Measurements from ENCODE around the gene ICE2.
A peak's percentile ranks its signal among the peaks of the same experiment; 100 is the strongest.

The ICE2 gene

DNA sequence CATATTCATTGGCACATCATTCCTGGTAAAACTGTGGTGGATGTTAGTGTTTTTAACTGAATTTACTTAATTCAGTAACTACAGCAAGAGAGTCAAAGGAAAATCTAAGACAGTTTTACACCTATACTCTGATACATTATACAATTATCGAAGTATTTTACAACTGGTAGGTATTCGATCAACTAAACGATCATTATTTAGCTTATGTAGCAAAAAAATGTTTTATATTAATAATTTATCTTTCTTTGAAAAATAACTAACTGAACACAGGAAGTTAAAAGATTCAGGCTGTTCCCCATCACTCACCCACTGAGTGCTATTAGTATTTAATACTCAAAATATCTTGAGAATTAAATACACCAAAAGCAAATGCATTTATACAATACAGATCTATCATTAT lies 21.0 kb downstream of the ICE2 start:
- in situ Hi-C loops (cut with HindIII; ENCODE audit: low pct_unique_long_range_greater_than_20kb, low sequenced_read_pairs): no loop called here
- no peak for DNase-seq (ENCODE audit: low read depth in 1 of 2, low spot score in 1 of 2)
- no peak for TF ChIP-seq JUND (IDR thresholded peaks at IDR 0.05; ENCODE audit: low read depth)

DNA sequence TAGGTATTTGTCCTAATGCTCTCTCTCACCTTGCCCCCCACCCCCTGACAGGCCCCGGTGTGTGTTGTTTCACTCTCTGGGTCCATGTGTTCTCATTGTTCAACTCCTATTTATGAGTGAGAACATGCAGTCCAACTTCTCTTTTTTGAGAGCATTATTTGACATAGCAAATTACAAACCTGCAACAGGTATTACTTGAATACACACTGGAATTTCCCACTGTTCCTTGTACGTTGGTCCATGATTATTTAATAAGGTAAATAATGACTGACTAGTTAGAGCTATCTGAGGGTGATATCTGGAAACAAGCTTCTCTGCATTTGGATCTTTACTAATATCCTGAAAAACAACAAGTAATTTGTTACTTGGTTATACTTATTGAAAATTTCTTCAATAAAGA lies 24.1 kb downstream of the ICE2 start:
- TF ChIP-seq JUND (IDR thresholded peaks at IDR 0.05; ENCODE audit: low read depth): no peak
- in situ Hi-C loops (cut with HindIII; ENCODE audit: low pct_unique_long_range_greater_than_20kb, low sequenced_read_pairs): no loop called here
- no peak for DNase-seq (ENCODE audit: low read depth in 1 of 2, low spot score in 1 of 2)

DNA sequence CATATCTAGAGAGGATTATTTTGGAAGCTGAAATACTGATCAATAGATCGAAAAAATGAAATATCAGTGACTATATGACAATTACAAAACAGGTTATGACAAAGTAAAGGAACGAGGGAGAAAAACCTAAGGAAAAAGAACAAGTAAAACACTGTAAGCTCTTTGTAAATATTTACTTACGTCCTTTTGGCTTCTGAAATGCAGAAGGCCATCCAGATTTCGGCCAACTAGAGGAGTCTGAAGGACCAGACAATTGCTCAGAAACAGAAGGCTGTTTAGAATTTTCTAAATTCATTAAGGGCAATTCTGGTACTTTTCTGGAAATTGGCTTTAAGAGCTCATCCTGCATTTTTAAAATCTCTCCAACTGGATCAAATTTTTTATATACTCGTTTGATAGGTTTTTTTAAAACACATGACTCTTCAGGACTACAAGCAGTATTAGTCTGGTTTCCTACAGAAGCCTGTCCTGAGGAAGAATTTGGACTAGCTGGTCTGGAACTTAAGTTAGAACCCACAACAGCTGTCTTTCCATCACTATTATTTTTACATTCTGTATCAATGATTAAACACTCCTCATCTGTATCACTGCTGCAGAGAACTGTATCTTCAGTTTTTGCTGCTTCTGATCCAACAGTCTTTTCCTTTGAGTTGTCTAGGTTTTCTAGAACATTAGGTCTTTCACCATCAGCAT lies 30.1 kb downstream of the ICE2 start:
- in situ Hi-C loops (cut with HindIII; ENCODE audit: low pct_unique_long_range_greater_than_20kb, low sequenced_read_pairs): no loop called here
- no peak for TF ChIP-seq JUND (IDR thresholded peaks at IDR 0.05; ENCODE audit: low read depth)
- peak in 1 of 2 experiments; percentile 14 for DNase-seq (ENCODE audit: low read depth in 1 of 2, low spot score in 1 of 2)

DNA sequence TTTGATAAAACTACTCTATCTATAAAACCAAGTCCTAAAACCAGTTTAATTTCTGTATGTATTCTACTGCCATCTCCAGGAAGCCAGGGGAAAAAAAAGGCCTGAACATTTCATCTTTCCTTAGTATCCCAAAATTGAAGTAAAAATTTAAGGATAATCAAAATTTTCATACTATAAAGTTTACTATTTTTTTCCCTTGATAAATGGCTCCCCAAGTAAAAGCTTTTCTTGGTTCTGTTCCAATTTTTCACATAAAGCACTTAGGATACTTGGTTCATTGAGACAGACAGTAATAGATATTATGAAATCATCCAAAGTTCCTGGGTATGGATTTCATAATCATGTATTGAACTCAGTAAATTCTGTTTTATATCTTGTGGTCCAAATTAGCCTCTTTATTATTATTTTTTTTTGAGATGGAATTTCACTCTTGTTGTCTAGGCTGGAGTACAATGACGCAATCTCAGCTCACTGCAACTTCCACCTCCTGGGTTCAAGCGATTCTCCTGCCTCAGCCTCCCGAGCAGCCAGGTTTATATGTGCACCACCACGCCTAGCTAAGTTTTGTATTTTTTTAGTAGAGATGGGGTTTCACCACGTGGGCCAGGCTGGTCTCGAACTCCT lies 34.5 kb downstream of the ICE2 start:
- peak in 1 of 2 experiments; percentile 36 for DNase-seq (ENCODE audit: low read depth in 1 of 2, low spot score in 1 of 2)
- in situ Hi-C loops (cut with HindIII; ENCODE audit: low pct_unique_long_range_greater_than_20kb, low sequenced_read_pairs): no loop called here
- TF ChIP-seq JUND (IDR thresholded peaks at IDR 0.05; ENCODE audit: low read depth): no peak

DNA sequence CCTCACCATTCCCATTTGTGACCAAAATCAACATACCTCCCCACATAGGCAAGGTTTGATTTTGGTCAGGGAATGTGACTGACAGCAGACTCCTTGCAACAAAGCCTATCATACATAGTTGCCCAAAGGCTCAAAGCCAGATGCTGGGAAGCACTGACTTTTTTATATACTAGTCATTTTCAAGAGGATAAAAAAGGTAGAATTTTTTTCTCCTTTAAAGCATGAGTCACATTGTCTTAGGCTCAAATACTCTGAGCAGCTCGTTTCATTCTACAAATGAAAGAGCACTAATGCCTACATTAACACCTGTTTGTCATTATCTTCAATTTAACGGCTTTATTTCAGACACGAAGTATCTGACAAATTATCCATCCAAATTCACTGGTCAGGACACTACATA lies 36.2 kb downstream of the ICE2 start:
- in situ Hi-C loops (cut with HindIII; ENCODE audit: low pct_unique_long_range_greater_than_20kb, low sequenced_read_pairs): no loop called here
- DNase-seq (ENCODE audit: low read depth in 1 of 2, low spot score in 1 of 2): no peak
- TF ChIP-seq JUND (IDR thresholded peaks at IDR 0.05; ENCODE audit: low read depth): no peak

DNA sequence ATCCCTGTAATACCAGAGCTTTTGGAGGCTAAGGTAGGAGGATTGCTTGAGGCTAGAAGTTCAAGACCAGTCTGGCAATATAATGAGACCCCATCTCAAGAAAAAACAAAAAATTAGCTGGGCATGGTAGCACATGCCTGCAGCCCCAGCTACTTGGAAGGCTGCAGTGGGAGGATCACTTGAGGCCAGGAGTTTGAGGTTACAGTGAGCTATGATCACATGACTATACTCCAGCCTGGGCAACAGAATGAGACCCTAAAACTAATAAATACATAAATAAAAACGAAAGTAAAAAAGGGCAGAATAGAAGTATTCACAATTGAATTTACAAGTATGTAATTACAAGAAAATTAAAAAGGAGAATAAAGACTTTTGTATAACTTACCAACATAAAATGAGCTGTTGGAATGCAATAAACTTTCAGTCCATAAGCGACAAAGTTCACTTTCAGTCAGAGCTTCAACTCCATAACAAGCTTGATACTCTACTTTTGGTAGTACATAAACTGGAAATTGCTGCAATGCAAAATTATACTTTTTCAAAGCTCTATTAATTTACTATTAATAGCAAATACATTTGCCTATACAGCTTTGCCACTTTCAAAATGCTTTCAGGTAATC lies 36.8 kb downstream of the ICE2 start:
- no peak for TF ChIP-seq JUND (IDR thresholded peaks at IDR 0.05; ENCODE audit: low read depth)
- DNase-seq (ENCODE audit: low read depth in 1 of 2, low spot score in 1 of 2): no peak
- in situ Hi-C loops (cut with HindIII; ENCODE audit: low pct_unique_long_range_greater_than_20kb, low sequenced_read_pairs): no loop called here

DNA sequence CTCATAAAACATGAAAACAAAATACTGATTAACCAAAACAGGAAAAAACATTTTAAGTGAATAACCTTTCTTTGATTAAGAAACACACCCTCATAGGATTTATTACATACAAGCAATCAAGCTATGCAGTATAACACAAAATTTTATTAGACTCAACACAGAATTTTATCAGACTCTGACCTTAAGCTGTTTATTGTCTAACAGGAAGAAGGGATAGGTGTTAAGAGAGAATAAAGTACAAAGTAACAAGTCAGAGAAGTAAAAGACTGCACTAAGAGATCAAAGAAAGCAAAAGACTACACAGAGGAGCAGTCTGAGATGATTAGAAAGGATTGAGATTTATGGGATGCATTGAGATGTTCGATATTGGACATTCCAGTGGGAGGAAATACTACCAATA lies 37.6 kb downstream of the ICE2 start:
- no peak for TF ChIP-seq JUND (IDR thresholded peaks at IDR 0.05; ENCODE audit: low read depth)
- DNase-seq (ENCODE audit: low read depth in 1 of 2, low spot score in 1 of 2): no peak
- in situ Hi-C loops (cut with HindIII; ENCODE audit: low pct_unique_long_range_greater_than_20kb, low sequenced_read_pairs): no loop called here

DNA sequence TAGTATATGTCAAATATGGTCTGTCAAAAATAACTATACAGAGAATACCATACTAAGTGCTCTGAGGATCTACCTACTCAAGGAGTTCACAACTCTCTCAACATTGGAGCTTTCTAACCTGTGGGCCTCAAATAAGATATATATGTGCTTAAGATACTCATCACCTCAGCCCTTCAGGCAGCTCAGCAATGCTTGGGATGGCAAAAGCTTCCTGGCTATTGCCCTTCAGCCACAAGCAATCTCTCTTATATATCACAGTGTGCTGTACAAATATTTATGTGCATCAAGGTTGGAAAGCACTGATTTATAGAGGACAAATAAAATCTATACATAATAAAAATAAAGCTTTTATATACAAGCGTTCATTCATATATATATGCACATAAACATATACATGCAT lies 40.3 kb downstream of the ICE2 start:
- peak; percentile 52; the same call in 1 of the 2 replicates for TF ChIP-seq JUND (IDR thresholded peaks at IDR 0.05; ENCODE audit: low read depth)
- in situ Hi-C loops (cut with HindIII; ENCODE audit: low pct_unique_long_range_greater_than_20kb, low sequenced_read_pairs): no loop called here
- peak; percentile 11 to 58 for DNase-seq (ENCODE audit: low read depth in 1 of 2, low spot score in 1 of 2)

DNA sequence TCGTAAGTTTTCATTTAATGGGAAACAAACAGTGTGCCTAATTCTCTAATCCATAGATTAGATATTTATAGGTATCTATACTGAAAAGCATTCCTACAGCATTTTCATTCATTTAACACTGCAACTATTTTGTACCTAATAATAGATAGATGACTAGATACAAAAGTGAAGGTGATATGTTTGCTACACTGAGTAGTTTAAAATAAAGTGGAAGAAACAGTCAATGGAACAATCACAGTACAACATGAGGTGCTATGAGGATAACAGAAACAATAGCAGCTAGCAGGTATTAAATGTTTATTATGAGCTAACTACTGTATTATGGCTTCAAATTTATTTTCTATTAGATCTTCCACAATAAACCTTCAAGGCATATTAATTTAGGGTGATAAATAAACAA lies 50.0 kb downstream of the ICE2 start:
- no peak for DNase-seq (ENCODE audit: low read depth in 1 of 2, low spot score in 1 of 2)
- no peak for TF ChIP-seq JUND (IDR thresholded peaks at IDR 0.05; ENCODE audit: low read depth)
- in situ Hi-C loops (cut with HindIII; ENCODE audit: low pct_unique_long_range_greater_than_20kb, low sequenced_read_pairs): no loop called here

DNA sequence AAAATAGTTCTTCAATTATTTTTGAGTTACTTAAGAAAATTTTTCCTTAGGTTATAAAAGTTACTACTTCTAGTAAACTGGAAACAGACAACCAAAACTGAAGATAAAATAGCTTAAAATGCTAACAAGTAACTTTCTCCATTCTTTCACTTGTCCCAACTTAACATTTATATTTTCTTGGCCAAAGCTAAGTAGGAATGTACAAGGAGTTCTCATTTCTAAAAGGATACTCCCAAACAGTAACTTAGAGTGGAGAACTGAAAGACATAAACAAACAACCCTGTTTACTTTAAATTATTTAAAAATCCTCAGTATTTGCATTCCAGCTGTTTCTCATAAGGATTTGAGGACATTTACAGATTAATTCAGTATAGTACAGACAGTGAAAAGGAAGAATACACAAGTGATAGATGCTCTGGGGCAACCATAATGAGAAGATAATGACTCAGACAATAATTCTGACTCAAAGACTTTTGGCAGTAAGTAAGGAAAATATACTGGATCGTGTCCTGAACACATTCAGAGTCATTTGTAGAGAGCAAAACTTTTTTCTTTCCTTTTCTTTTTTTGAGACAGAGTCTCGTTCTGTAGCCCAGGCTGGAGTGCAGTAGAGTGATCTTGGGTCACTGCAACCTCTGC lies 52.0 kb downstream of the ICE2 start:
- in situ Hi-C loops (cut with HindIII; ENCODE audit: low pct_unique_long_range_greater_than_20kb, low sequenced_read_pairs): no loop called here
- TF ChIP-seq JUND (IDR thresholded peaks at IDR 0.05; ENCODE audit: low read depth): no peak
- DNase-seq (ENCODE audit: low read depth in 1 of 2, low spot score in 1 of 2): no peak

DNA sequence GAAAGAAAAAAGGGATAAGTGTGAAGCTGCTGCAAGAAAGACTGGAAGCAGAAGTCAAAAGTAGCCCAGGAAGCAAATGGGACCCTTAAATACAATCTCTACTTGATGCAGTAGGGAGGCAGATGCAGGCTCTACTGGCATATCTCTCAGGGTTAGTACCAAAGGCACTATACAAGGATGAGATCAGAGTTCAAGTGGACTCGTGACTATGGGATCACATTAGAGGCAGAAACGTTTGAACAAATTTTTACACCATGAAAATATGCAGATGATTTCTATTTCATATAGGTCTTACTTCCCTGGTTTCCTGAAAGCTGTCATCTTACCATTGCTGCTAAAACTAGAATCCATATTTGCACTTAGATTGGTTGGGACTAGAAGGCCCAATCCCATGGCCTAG lies 53.5 kb downstream of the ICE2 start:
- in situ Hi-C loops (cut with HindIII; ENCODE audit: low pct_unique_long_range_greater_than_20kb, low sequenced_read_pairs): no loop called here
- no peak for TF ChIP-seq JUND (IDR thresholded peaks at IDR 0.05; ENCODE audit: low read depth)
- no peak for DNase-seq (ENCODE audit: low read depth in 1 of 2, low spot score in 1 of 2)

DNA sequence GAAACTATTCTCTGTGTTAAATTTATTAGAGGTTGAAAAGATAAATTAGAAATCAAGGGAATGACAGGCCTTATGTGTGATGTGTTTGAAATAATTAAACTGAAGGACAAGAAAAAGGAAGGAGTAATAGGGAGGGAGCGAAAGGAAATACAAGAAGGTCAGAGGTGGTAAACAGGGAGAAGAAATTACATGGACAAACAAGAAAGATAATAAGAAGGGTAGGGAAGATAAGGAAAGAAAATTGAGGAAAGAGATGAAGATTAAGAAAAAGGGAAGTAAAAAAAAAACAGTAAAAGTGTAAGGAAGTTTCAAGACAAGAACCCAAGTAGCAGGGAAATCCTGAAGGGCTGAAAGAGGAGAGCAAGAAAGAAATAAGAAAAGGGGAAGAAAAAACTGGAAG lies 54.9 kb downstream of the ICE2 start:
- in situ Hi-C loops (cut with HindIII; ENCODE audit: low pct_unique_long_range_greater_than_20kb, low sequenced_read_pairs): no loop called here
- DNase-seq (ENCODE audit: low read depth in 1 of 2, low spot score in 1 of 2): no peak

DNA sequence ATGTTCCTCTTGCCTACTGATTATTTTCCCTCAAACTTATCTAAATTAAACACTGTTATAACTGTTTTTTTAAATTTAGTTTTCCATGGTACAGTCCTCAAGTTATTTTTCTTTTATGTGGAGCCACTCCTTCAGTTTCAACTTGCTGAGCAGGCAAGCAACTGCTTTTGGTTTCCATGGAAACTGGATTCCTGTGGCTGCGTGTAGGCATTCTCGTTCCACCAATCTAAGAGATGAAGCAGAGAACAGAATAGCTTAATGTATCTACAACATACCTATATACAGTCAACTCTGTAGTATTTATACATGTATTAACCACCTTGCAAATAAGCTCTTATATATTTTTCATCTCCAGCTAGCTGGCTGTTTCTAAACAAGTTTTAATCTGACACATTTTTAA lies 55.4 kb downstream of the ICE2 start:
- TF ChIP-seq JUND (IDR thresholded peaks at IDR 0.05; ENCODE audit: low read depth): no peak
- in situ Hi-C loops (cut with HindIII; ENCODE audit: low pct_unique_long_range_greater_than_20kb, low sequenced_read_pairs): no loop called here
- peak in 1 of 2 experiments; percentile 84 for DNase-seq (ENCODE audit: low read depth in 1 of 2, low spot score in 1 of 2)

More for the DNA sequence above, 54.9 kb downstream of the ICE2 start:
- no peak for TF ChIP-seq JUND (IDR thresholded peaks at IDR 0.05; ENCODE audit: low read depth)
